PC-3 (cell line): ENCODE data around the gene MCM9. TPM values are rescaled to one million over a fixed set of nuclear protein-coding genes. Genes with fewer than 3 reads are reported as not detected.

Source experiments
- ATAC-seq: fragments of 200-7000 bp; cut with Tn5 transposase; 2 replicates; pipeline ENCODE4 v1.9.1; 2020; ENCODE audit warnings: mild to moderate bottlenecking, moderate library complexity
- BruUV-seq: library from RNA; stranded (reverse); fragments of 400-500 nt; replicated peaks from 2 replicates; lab custom pipeline; 2021; lab: Mats Ljungman, UMichigan
- CTCF ChIA-PET: fragments of 300-600 bp; sonication (Branson Sonifier 250); formaldehyde crosslinking; loops from one replicate; lab custom pipeline; 2022; ENCODE audit warnings: antibody characterized with exemption; lab: Charles Lee
- POLR2A ChIA-PET: fragments of 300-600 bp; sonication (Branson Sonifier 250); formaldehyde crosslinking; loops from one replicate; lab custom pipeline; 2022; ENCODE audit warnings: antibody characterized with exemption; ENCODE audit not compliant: unreplicated experiment; lab: Charles Lee
- DNase-seq: peaks from one replicate; pipeline ENCODE4 v3.0.0-alpha.2; 2015
- H2AFZ ChIP-seq: fragments of 300-600 bp; sonication (generic); 2 replicates; pipeline ENCODE4 v1.6.0; 2016; ENCODE audit warnings: antibody characterized with exemption, low read length
- H3F3A ChIP-seq: fragments of 300-600 bp; sonication (generic); one replicate; pipeline ENCODE4 v1.6.0; 2017; ENCODE audit warnings: antibody characterized with exemption, low read length, control low read depth, mild to moderate bottlenecking; ENCODE audit not compliant: unreplicated experiment
- H3K27ac ChIP-seq: fragments of 300-600 bp; sonication (generic); 2 replicates; pipeline ENCODE4 v1.5.1; 2016; ENCODE audit warnings: mild to moderate bottlenecking, low read length
- H3K27me3 ChIP-seq: fragments of 300-600 bp; sonication (generic); 2 replicates; pipeline ENCODE4 v1.6.1; 2016; ENCODE audit warnings: low read length, mixed read lengths
- H3K36me3 ChIP-seq: fragments of 300-600 bp; sonication (generic); 2 replicates; pipeline ENCODE4 v1.6.1; 2016; ENCODE audit warnings: low read depth, mixed run types, low read length, mixed read lengths
- H3K4me1 ChIP-seq: fragments of 300-600 bp; sonication (generic); 2 replicates; pipeline ENCODE4 v1.5.1; 2016; ENCODE audit warnings: low read length; ENCODE audit not compliant: insufficient read depth
- H3K4me2 ChIP-seq: fragments of 300-600 bp; sonication (generic); 2 replicates; pipeline ENCODE4 v1.6.0; 2016; ENCODE audit warnings: low read length
- H3K4me3 ChIP-seq: fragments of 300-600 bp; sonication (generic); 2 replicates; pipeline ENCODE4 v1.5.1; 2016; ENCODE audit warnings: mild to moderate bottlenecking, low read length, mixed read lengths
- H3K79me2 ChIP-seq: fragments of 300-600 bp; sonication (generic); 2 replicates; pipeline ENCODE4 v1.6.1; 2017; ENCODE audit warnings: low read length, mixed read lengths
- H3K9ac ChIP-seq: fragments of 300-600 bp; sonication (generic); 2 replicates; pipeline ENCODE4 v1.6.0; 2016; ENCODE audit warnings: mild to moderate bottlenecking, low read length
- H3K9me2 ChIP-seq: fragments of 300-600 bp; sonication (generic); replicated peaks from 2 replicates; pipeline ENCODE4 v1.6.1; 2016; ENCODE audit warnings: mixed run types, low read length, mixed read lengths
- H3K9me3 ChIP-seq: fragments of 300-600 bp; sonication (generic); 2 replicates; pipeline ENCODE4 v1.6.1; 2016; ENCODE audit warnings: low read length, mixed read lengths
- H4K20me1 ChIP-seq: fragments of 300-600 bp; sonication (generic); 2 replicates; pipeline ENCODE4 v1.6.1; 2016; ENCODE audit warnings: low read length, mixed read lengths
- CTCF ChIP-seq: fragments of 300-600 bp; sonication (generic); conservative IDR thresholded peaks from 2 replicates; pipeline ENCODE4 v1.5.1; 2017; ENCODE audit warnings: antibody characterized with exemption, low read depth, mild to moderate bottlenecking, low read length
- EZH2 ChIP-seq: fragments of 300-600 bp; sonication (generic); IDR thresholded peaks from one replicate; pipeline ENCODE4 v1.6.1; 2017; ENCODE audit warnings: antibody characterized with exemption, mild to moderate bottlenecking, low read length; ENCODE audit not compliant: unreplicated experiment
- EZH2phosphoT487 ChIP-seq: fragments of 300-600 bp; sonication (generic); IDR thresholded peaks from 2 replicates; pipeline ENCODE4 v1.6.1; 2018; ENCODE audit warnings: mild to moderate bottlenecking, antibody characterized with exemption, low read length, borderline replicate concordance
- intact Hi-C: fragments of 100-400 bp; cut with micrococcal nuclease; formaldehyde crosslinking; loops from 2 replicates; pipeline ENCODE4 v1.9.0; 2023
- total RNA-seq: library from RNA; depleted of rRNA; stranded (reverse); fragments of >200 nt; gene quantifications from 2 replicates; pipeline ENCODE4 v1.2.3, GENCODE V29; 2014

Gene MCM9
- total RNA-seq, 1 experiment from 2014 or later: 5.8 TPM

DNA sequence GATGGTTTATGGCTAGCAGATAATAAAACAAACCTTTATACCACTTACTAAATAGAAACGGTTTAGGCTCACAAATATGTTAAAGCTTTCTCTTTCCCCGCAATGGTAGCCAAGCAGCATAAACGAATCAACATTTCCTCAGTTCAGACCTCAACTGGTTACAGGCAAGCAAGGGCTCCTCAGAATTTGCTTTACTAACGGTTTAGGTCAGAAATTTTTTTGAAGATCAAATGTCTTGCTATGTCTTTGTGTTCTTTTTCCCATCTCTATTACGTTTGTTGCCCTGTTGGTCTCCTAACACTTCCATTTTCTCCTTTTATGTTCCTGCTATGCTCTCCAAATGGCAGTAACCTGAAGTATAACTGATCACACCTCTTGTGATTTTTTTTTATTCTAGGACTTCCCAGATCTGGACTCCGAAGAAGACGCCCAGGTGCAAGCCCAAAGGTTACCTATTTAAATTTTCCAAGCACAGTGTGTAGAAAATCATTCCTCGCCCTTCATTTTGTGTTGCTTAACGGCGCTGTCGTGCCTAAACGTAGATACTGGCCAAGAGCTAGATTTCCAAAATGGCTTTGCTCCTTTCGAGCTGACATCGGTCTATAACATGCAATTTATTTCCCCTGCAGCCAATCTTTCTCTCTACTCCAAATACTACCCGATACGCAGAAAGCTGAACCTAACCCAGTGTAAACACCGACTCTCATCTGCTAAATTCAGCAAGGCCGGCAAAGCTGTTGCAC lies 41.7 kb downstream of the MCM9 start:
- H3K36me3 ChIP-seq: peaks cover 4% of the 10 kb centered on the region; the same call in 1 of the 2 replicates
- peaks cover 29% of the 10 kb centered on the region for H3K4me1 ChIP-seq
- BruUV-seq: TSS peak; percentile 57
- peak overlapping the region; percentile 77 for H3K27ac ChIP-seq
- ChIA-PET CTCF (interaction anchor here (0.6 kb wide), 1 partner anchor 210 kb away, joined by 3 read pairs; no protein-coding TSS in a partner anchor), POLR2A (interaction anchor here (0.7 kb wide), 1 partner anchor 80 kb away, joined by 3 read pairs; no protein-coding TSS in a partner anchor)
- peak; percentile 16 for ATAC-seq
- H4K20me1 ChIP-seq: no peaks in the 10 kb centered on the region
- H3K27me3 ChIP-seq: no peaks in the 10 kb centered on the region
- intact Hi-C loops: loop anchor here (2.0 to 10.0 kb wide), 3 partner anchors 16 to 328 kb away; no protein-coding TSS in a partner anchor
- H3K9me2 ChIP-seq: no peaks in the 10 kb centered on the region
- peak; percentile 57 for DNase-seq
- peak overlapping the region; percentile 99 for H3K4me3 ChIP-seq
- peaks cover 69% of the 10 kb centered on the region for H3K79me2 ChIP-seq
- H2AFZ ChIP-seq: peak overlapping the region; percentile 76
- H3K9ac ChIP-seq: peak overlapping the region; percentile 80
- H3F3A ChIP-seq: no peaks in the 10 kb centered on the region
- TF ChIP-seq CTCF (no peak), EZH2phosphoT487 (no peak), EZH2 (no peak)
- no peaks in the 10 kb centered on the region for H3K9me3 ChIP-seq
- peak overlapping the region; percentile 91 for H3K4me2 ChIP-seq

DNA sequence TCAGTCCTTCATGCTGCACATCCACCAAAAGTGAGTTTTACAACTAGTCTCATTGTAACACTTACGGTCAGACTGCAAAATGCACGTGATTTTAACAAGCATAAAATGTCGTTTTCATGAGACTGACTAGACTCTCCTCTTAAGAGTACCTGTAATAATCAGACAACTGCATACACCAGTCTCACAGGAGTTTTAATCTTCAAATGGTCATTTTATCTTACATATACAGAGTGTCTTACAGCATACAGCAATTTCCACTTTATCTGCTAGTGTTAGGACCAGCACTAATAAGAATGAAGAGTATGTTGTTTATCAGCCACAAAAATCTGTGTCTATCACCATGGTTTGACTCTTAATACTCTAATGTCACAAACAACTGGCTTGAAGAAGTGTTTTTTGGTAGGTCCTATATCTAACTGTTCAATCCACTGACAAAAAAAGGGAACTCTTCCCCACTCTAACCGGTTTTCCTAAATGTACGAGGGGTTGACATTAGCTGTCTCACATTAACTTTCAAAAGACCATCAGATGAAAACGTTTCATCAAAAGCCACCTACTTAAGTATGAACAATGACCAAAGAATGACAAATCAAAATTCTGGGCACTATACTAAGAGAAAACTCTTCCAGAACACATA lies 42.5 kb downstream of the MCM9 start:
- H3K79me2 ChIP-seq: peaks cover 61% of the 10 kb centered on the region
- BruUV-seq: no TSS peak
- no peaks in the 10 kb centered on the region for H4K20me1 ChIP-seq

More for the DNA sequence above, 42.5 kb downstream of the MCM9 start:
- ChIA-PET CTCF (no interaction called here), POLR2A (no interaction called here)
- peak overlapping the region; percentile 80 for H3K9ac ChIP-seq
- no peak for DNase-seq
- H3K27me3 ChIP-seq: no peaks in the 10 kb centered on the region
- no peak for ATAC-seq
- no peaks in the 10 kb centered on the region for H3K9me3 ChIP-seq
- H3K36me3 ChIP-seq: no peaks in the 10 kb centered on the region
- peak overlapping the region; percentile 91 for H3K4me2 ChIP-seq
- intact Hi-C loops: loop anchor here (2.0 to 10.0 kb wide), 3 partner anchors 16 to 328 kb away; no protein-coding TSS in a partner anchor
- H3K4me3 ChIP-seq: peak overlapping the region; percentile 99
- peaks cover 24% of the 10 kb centered on the region for H3K4me1 ChIP-seq
- TF ChIP-seq EZH2phosphoT487: no peak
- TF ChIP-seq CTCF: no peak
- TF ChIP-seq EZH2: no peak
- no peaks in the 10 kb centered on the region for H3K9me2 ChIP-seq
- H3F3A ChIP-seq: no peaks in the 10 kb centered on the region
- H2AFZ ChIP-seq: peak overlapping the region; percentile 76
- peak overlapping the region; percentile 77 for H3K27ac ChIP-seq
